PC-9 (cell line): ENCODE measurements around the gene CACNA1A.

Experiments
- CTCF ChIP-seq: fragments of 200-600 bp; sonication (generic); conservative IDR thresholded peaks from 2 replicates; pipeline ENCODE4 v1.6.1; 2017; ENCODE audit warnings: mixed run types, antibody characterized with exemption, mild to moderate bottlenecking, moderate library complexity
- EZH2 ChIP-seq: fragments of 200-600 bp; sonication (generic); IDR thresholded peaks from 2 replicates; pipeline ENCODE4 v1.8.0; 2017; ENCODE audit warnings: antibody characterized with exemption, low read depth

DNA sequence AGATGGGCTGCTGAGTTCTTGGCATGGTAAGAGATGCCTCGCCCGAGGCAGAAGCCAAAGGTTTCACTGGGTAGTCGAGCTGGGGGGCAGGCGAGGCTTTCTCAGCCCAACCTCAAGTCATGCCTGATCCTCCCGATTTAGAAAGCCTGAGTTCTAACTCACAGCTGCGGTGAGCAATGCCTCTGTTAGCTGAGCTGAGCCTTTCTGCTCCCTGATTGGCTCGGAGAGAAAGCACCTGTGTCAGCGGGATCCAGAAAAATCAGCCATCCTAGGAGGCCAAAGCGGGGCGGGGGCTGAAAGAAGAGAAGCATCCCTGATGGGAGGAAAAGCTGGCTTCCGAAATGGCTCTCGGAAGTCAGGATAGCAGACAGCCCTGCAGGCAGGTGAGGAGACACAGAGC lies 44.7 kb downstream of the CACNA1A start:
- TF ChIP-seq CTCF (no peak), EZH2 (no peak)
